UCSD-AML1 (cell line): ENCODE data around the gene IZUMO4.
A peak's percentile ranks its signal among the peaks of the same experiment; 100 is the strongest.

ENCODE experiments used
- DNase-seq: peaks from one replicate; lab custom pipeline; 2025; ENCODE audit not compliant: unreplicated experiment; lab: John Stamatoyannopoulos, UW

The IZUMO4 gene

GRCh38 chr19:2058570-2059421, 37.9 kb upstream of the IZUMO4 start:
- DNase-seq, result no peak

- DNase-seq, result peak; percentile 40
Observed at GRCh38 chr19:2059422-2060201, 37.1 kb upstream of the IZUMO4 start.

GRCh38 chr19:2060884-2061494, 35.7 kb upstream of the IZUMO4 start:
- DNase-seq, result no peak

- DNase-seq, result peak; percentile 99
Observed at GRCh38 chr19:2061495-2062388, 35.0 kb upstream of the IZUMO4 start.

- DNase-seq, result no peak
Observed at GRCh38 chr19:2062389-2062729, 34.4 kb upstream of the IZUMO4 start.

- DNase-seq, result no peak
Observed at GRCh38 chr19:2062770-2063169, 33.9 kb upstream of the IZUMO4 start.

- no peak for DNase-seq
Observed at GRCh38 chr19:2063824-2064223, 32.9 kb upstream of the IZUMO4 start.

- no peak for DNase-seq
Observed at GRCh38 chr19:2064395-2064787, 32.3 kb upstream of the IZUMO4 start.

GRCh38 chr19:2064788-2065524, 31.8 kb upstream of the IZUMO4 start:
- no peak for DNase-seq

GRCh38 chr19:2070436-2070827, 26.3 kb upstream of the IZUMO4 start:
- DNase-seq, result no peak

GRCh38 chr19:2070986-2071673, 25.6 kb upstream of the IZUMO4 start:
- no peak for DNase-seq

- no peak for DNase-seq
Observed at GRCh38 chr19:2072757-2073551, 23.8 kb upstream of the IZUMO4 start.

GRCh38 chr19:2076526-2076944, 20.2 kb upstream of the IZUMO4 start:
- no peak for DNase-seq

- DNase-seq, result no peak
Observed at GRCh38 chr19:2077398-2077797, 19.3 kb upstream of the IZUMO4 start.

- DNase-seq, result no peak
Observed at GRCh38 chr19:2077833-2078619, 18.7 kb upstream of the IZUMO4 start.

- no peak for DNase-seq
Observed at GRCh38 chr19:2079076-2079864, 17.4 kb upstream of the IZUMO4 start.

GRCh38 chr19:2079865-2080301, 16.8 kb upstream of the IZUMO4 start:
- no peak for DNase-seq
